ENCODE measurements around the gene SPATA13.

- TF ChIP-seq POLR2A (IDR thresholded peaks at IDR 0.05; ENCODE audit: low read length): no peak
- TF ChIP-seq GATA1 (IDR thresholded peaks at IDR 0.05; ENCODE audit: low read depth, low read length): no peak
These were observed 101.0 kb downstream of the SPATA13 start for GRCh38 chr13:24261566-24261965.

Data from erythroblast (primary cell).